Common myeloid progenitor, CD34-positive (primary cell): ENCODE data around the gene ETHE1. TPM values are rescaled to one million over a fixed set of nuclear protein-coding genes. Genes with fewer than 3 reads are reported as not detected.

Experiments
- CTCF ChIA-PET: fragments of 350-600 bp; sonication (Branson Sonifier 250); formaldehyde crosslinking; loops from one replicate; lab custom pipeline; 2021; ENCODE audit warnings: antibody characterized with exemption; lab: Charles Lee
- POLR2A ChIA-PET: fragments of 350-600 bp; sonication (Branson Sonifier 250); formaldehyde crosslinking; loops from one replicate; lab custom pipeline; 2021; ENCODE audit warnings: antibody characterized with exemption; lab: Charles Lee
- DNase-seq, 3 donors: peaks; one replicate each; pipeline versions ENCODE4 v3.0.0 to v3.0.0-alpha.2; 2013
- H3K27ac ChIP-seq, 2 experiments: 1 replicate in 1 of 2; 2 replicates in 1 of 2; pipeline ENCODE4 v1.7.0; 2013; ENCODE audit warnings: inconsistent platforms in 2 of 2, low read length in 2 of 2, mild to moderate bottlenecking in 2 of 2, low read depth in 1 of 2, moderate library complexity in 1 of 2; ENCODE audit not compliant: severe bottlenecking in 2 of 2, insufficient read depth in 1 of 2, poor library complexity in 1 of 2
- H3K27me3 ChIP-seq, 5 experiments: replicated peaks in 2 of 5; 1 replicate in 3 of 5; 2 replicates in 2 of 5; pipeline versions ENCODE4 v1.6.1 to v1.7.0; 2013; ENCODE audit warnings: low read length in 4 of 5, mild to moderate bottlenecking in 2 of 5, moderate library complexity in 2 of 5, inconsistent platforms in 1 of 5; ENCODE audit not compliant: insufficient read depth in 5 of 5, control insufficient read depth in 4 of 5
- H3K36me3 ChIP-seq, 4 experiments: 1 replicate in 2 of 4; 2 replicates in 2 of 4; pipeline versions ENCODE4 v1.6.1 to v1.7.0; 2013; ENCODE audit warnings: low read length in 3 of 4, control low read depth in 1 of 4, mild to moderate bottlenecking in 1 of 4; ENCODE audit not compliant: control insufficient read depth in 4 of 4, insufficient read depth in 4 of 4
- H3K4me1 ChIP-seq, 4 experiments: 1 replicate in 3 of 4; 2 replicates in 1 of 4; pipeline versions ENCODE4 v1.6.1 to v1.7.1; 2013; ENCODE audit warnings: low read length in 3 of 4, mild to moderate bottlenecking in 3 of 4, control low read depth in 1 of 4, inconsistent platforms in 1 of 4, moderate library complexity in 1 of 4; ENCODE audit not compliant: control insufficient read depth in 4 of 4, insufficient read depth in 4 of 4; ENCODE audit errors: control extremely low read depth in 1 of 4
- H3K4me3 ChIP-seq, 7 experiments: 1 replicate in 4 of 7; 2 replicates in 3 of 7; pipeline versions ENCODE4 v1.5.1 to v1.7.0; 2013; ENCODE audit warnings: mild to moderate bottlenecking in 7 of 7, low read length in 6 of 7, moderate library complexity in 6 of 7, inconsistent platforms in 2 of 7, low read depth in 2 of 7, control low read depth in 1 of 7; ENCODE audit not compliant: insufficient read depth in 4 of 7, control insufficient read depth in 1 of 7; ENCODE audit errors: extremely low read depth in 1 of 7
- H3K9me3 ChIP-seq, 5 experiments: 1 replicate in 4 of 5; 2 replicates in 1 of 5; pipeline versions ENCODE4 v1.6.1 to v1.7.1; 2013; ENCODE audit warnings: low read length in 4 of 5, mild to moderate bottlenecking in 2 of 5, inconsistent platforms in 1 of 5, low read depth in 1 of 5, moderate library complexity in 1 of 5; ENCODE audit not compliant: control insufficient read depth in 4 of 5, insufficient read depth in 2 of 5; ENCODE audit errors: control extremely low read depth in 1 of 5
- WGBS: methylation state at CpG from one replicate; pipeline ENCODE4 v1.1.5; 2013; ENCODE audit not compliant: insufficient coverage; 5-methylcytosine and 5-hydroxymethylcytosine counted together
- polyA plus RNA-seq: library from polyadenylated mRNA; unstranded; fragments of 120-200 nt; gene quantifications from one replicate; pipeline ENCODE4 v1.2.1, GENCODE V29; 2013

The ETHE1 gene
- 47.6 TPM for polyA plus RNA-seq

- POLR2A ChIA-PET = interaction anchor here (0.6 kb wide), 1 partner anchor 86 kb away, joined by 3 read pairs; no protein-coding TSS in a partner anchor
- Histone ChIP-seq H3K9me3 (no peaks in the 10 kb centered on the region), H3K4me1 (peaks cover 0 to 41% (median 33%) of the 10 kb centered on the region in 4 experiments), H3K36me3 (no peaks in the 10 kb centered on the region), H3K27me3 (no peaks in the 10 kb centered on the region), H3K27ac (peak within 1 kb of the TSS in 1 of 2 experiments; percentile 74), H3K4me3 (peak within 1 kb of the TSS; percentile 81 to 96 (median 88))
- under 1% methylated on average over 44 of the region's 54 CpGs for WGBS
- DNase-seq = peak; percentile 34 to 70 (median 55)
- CTCF ChIA-PET = interaction anchor here (1.2 to 11.8 kb wide), 6 partner anchors 7 to 86 kb away, joined by 3 to 304 read pairs (median 8); partner anchors contain the start of gene PHLDB3
Measured at GRCh38 chr19:43526884-43527859, at the start of gene ETHE1. Gene ETHE1 (minus strand): TSS chr19:43527201. CDS start chr19:43527177, 24 bp downstream.

GRCh38 chr19:43575955-43576878, 49.2 kb upstream of the ETHE1 start:
- H3K9me3 ChIP-seq = no peaks in the 10 kb centered on the region
- CTCF ChIA-PET = interaction anchor here (1.0 to 3.1 kb wide), 3 partner anchors 20 to 95 kb away, joined by 3 to 16 read pairs (median 6); no protein-coding TSS in a partner anchor
- DNase-seq = peak in 2 of 3 donors; percentile 41 to 42
- 75% methylated on average over 18 of the region's 37 CpGs for WGBS
- POLR2A ChIA-PET = interaction anchor here (0.7 to 1.4 kb wide), 2 partner anchors 20 to 1154 kb away, joined by 3 to 5 read pairs; partner anchors contain the start of gene IRGQ
- no peaks in the 10 kb centered on the region for H3K27me3 ChIP-seq
- H3K4me1 ChIP-seq = peaks cover 4 to 36% (median 28%) of the 10 kb centered on the region in 4 experiments
- peaks cover 0 to 11% (median 0%) of the 10 kb centered on the region in 4 experiments for H3K36me3 ChIP-seq
- peak overlapping the region; percentile 18 to 97 (median 70) for H3K4me3 ChIP-seq
- peak overlapping the region; percentile 50 to 97 for H3K27ac ChIP-seq

- Histone ChIP-seq H3K4me1 (peaks cover 4 to 30% (median 22%) of the 10 kb centered on the region in 4 experiments), H3K27me3 (no peaks in the 10 kb centered on the region), H3K4me3 (peak within 1 kb of the TSS; percentile 74 to 98 (median 90)), H3K36me3 (peaks cover 0 to 11% (median 0%) of the 10 kb centered on the region in 4 experiments), H3K27ac (peak within 1 kb of the TSS; percentile 90 to 97), H3K9me3 (no peaks in the 10 kb centered on the region)
- ChIA-PET POLR2A (interaction anchor here (0.7 to 1.4 kb wide), 3 partner anchors 14 to 1154 kb away, joined by 3 to 5 read pairs (median 4); partner anchors contain the start of gene IRGQ), CTCF (interaction anchor here (0.7 to 3.1 kb wide), 7 partner anchors 9 to 174 kb away, joined by 3 to 16 read pairs (median 5); no protein-coding TSS in a partner anchor)
- DNase-seq = peak; percentile 99 to 100 (median 99)
- 1% methylated on average over 42 of the region's 51 CpGs for WGBS
Measured at GRCh38 chr19:43575156-43575950, 48.4 kb upstream of the ETHE1 start, which contains the start of the genes PINLYP and XRCC1. Gene PINLYP (plus strand): TSS chr19:43575801. CDS start chr19:43577192, 1,391 bp downstream. Gene XRCC1 (minus strand): TSS chr19:43575527. CDS start chr19:43575458, 69 bp downstream.

- Histone ChIP-seq H3K27me3 (no peaks in the 10 kb centered on the region), H3K4me3 (peak overlapping the region in 6 of 7 experiments; percentile 82 to 98 (median 92)), H3K4me1 (peaks cover 4 to 30% (median 21%) of the 10 kb centered on the region in 4 experiments), H3K36me3 (peaks cover 0 to 11% (median 0%) of the 10 kb centered on the region in 4 experiments), H3K27ac (peak overlapping the region; percentile 90 to 97), H3K9me3 (no peaks in the 10 kb centered on the region)
- peak in 1 of 3 donors; percentile 42 for DNase-seq
- ChIA-PET CTCF (interaction anchor here (0.7 to 3.1 kb wide), 8 partner anchors 9 to 175 kb away, joined by 3 to 16 read pairs (median 5); no protein-coding TSS in a partner anchor), POLR2A (interaction anchor here (1.2 to 1.4 kb wide), 2 partner anchors 13 to 21 kb away, joined by 4 to 5 read pairs; partner anchors contain the start of gene IRGQ)
- WGBS = 41% methylated on average over 11 of the region's 12 CpGs
Measured at GRCh38 chr19:43574424-43575155, 47.6 kb upstream of the ETHE1 start.

- ChIA-PET CTCF (interaction anchor here (1.1 to 5.2 kb wide), 3 partner anchors 17 to 23 kb away, joined by 3 to 34 read pairs (median 13); partner anchors contain the start of genes IRGQ and ZNF576), POLR2A (no interaction called here)
- no peak for DNase-seq
- peaks cover 0 to 11% (median 0%) of the 10 kb centered on the region in 4 experiments for H3K36me3 ChIP-seq
- H3K4me3 ChIP-seq = no peak overlapping the region
- WGBS = 100% methylated on average over 3 of the region's 3 CpGs
- no peaks in the 10 kb centered on the region for H3K27me3 ChIP-seq
- H3K4me1 ChIP-seq = peaks cover 4 to 27% (median 23%) of the 10 kb centered on the region in 4 experiments
- H3K27ac ChIP-seq = no peak overlapping the region
- H3K9me3 ChIP-seq = no peaks in the 10 kb centered on the region
Measured at GRCh38 chr19:43572171-43572588, 45.2 kb upstream of the ETHE1 start.
